Ectodermal cell (in vitro differentiated cells): ENCODE measurements around the gene MAN1A1.
"Not testable (repeated sequence)": the region's sequence is repeated elsewhere in the genome, so short reads cannot be mapped to it uniquely, and the experiment has no call there.

Source experiments
- H3K27ac ChIP-seq: 2 replicates; pipeline ENCODE4 v1.7.0; 2013; ENCODE audit warnings: mild to moderate bottlenecking, low read depth, low read length; ENCODE audit not compliant: insufficient read depth, poor library complexity, severe bottlenecking
- H3K27me3 ChIP-seq: 2 replicates; pipeline ENCODE4 v1.7.0; 2013; ENCODE audit warnings: mild to moderate bottlenecking, low read length; ENCODE audit not compliant: insufficient read depth, control insufficient read depth, poor library complexity, severe bottlenecking
- H3K36me3 ChIP-seq: one replicate; pipeline ENCODE4 v1.7.0; 2013; ENCODE audit warnings: low read length; ENCODE audit not compliant: control insufficient read depth, insufficient read depth
- H3K4me1 ChIP-seq: one replicate; pipeline ENCODE4 v1.7.0; 2013; ENCODE audit warnings: low read length; ENCODE audit not compliant: control insufficient read depth, insufficient read depth
- H3K4me3 ChIP-seq: 2 replicates; pipeline ENCODE4 v1.7.0; 2013; ENCODE audit warnings: low read depth, low read length, control low read depth; ENCODE audit not compliant: insufficient read depth
- H3K9me3 ChIP-seq: 2 replicates; pipeline ENCODE4 v1.7.0; 2013; ENCODE audit warnings: mild to moderate bottlenecking, low read length, moderate library complexity; ENCODE audit not compliant: control insufficient read depth
- WGBS, 2 experiments: methylation state at CpG; one replicate each; pipeline ENCODE4 v1.1.7; 2013; ENCODE audit warnings: missing lambda C conversion rate in 2 of 2; 5-methylcytosine and 5-hydroxymethylcytosine counted together

MAN1A1 gene

DNA sequence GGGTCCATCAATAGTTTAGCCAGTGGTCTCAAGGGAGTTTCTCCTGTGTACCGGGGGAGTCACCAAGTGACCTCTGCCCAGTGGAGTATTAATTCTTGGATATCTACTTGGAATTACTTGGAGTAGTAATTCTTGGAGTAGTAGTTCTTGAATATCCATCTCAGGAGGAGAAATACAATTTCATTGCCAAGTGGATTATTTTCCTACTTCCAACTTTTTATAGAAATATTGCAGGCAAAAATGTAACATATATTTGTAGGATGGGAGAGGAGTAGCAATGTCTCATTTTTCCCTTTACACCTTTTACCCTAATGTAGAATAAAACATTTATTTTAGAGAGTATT, 179.5 kb downstream of the MAN1A1 start:
- 88 to 97% methylated on average over 1 of the region's 1 CpG for WGBS, 2 experiments
- Histone ChIP-seq H3K4me1 (no peaks in the 10 kb centered on the region), H3K27ac (no peak overlapping the region), H3K9me3 (no peaks in the 10 kb centered on the region), H3K27me3 (no peaks in the 10 kb centered on the region), H3K4me3 (no peak overlapping the region), H3K36me3 (no peaks in the 10 kb centered on the region)

DNA sequence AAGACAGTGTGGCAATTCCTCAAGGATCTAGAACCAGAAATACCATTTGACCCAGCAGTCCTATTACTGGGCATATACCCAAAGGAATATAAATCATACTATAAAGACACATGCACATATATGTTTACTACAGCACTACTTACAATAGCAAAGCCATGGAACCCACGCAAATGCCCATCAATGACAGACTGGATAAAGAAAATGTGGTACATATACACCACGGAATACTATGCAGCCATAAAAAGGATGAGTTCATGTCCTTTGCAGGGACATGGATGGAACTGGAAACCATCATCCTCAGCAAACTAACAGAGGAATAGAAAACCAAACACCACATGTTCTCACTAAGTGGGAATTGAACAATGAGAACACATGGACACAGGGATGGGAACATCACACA, 180.2 kb downstream of the MAN1A1 start:
- not testable (repeated sequence) for H3K4me1 ChIP-seq, H3K27ac ChIP-seq, H3K4me3 ChIP-seq, H3K36me3 ChIP-seq, H3K27me3 ChIP-seq, H3K9me3 ChIP-seq
- WGBS, 2 experiments = 88 to 92% methylated on average over 2 of the region's 2 CpGs

DNA sequence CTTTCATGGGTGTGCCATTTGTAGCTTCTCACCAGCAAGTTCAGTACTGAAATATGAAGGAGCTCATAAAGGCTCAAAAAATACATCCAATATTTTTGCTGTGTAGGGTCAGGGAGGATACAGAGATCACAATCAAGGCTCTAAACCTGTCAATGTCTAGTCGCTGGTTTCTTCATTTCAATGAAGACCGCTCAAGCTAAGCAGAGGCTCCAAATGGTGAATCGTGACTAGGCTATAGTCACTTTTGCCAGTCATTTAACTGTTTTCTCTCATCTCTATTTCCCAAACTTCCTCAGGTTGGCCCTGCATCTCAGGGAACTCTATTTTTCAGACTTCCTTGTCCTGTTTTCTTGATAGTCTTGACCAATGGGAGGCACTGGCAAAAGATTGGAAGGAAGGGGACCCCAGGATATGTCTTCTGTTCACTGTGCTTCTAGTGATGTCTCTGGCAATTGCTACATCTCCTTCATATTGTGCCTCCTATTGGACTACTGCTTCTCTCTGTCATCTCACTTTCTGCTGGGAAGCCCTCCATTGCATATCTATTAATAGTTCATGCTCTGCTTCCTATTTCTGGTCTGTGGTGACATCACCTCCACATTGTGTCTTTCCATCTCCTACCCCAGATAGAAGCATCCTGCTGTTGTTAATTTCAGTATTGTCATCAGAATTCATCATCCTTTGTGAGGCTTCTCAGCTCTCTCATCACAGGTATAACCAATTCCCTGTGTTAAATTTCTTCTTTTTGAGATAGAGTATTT, 183.4 kb downstream of the MAN1A1 start:
- H3K9me3 ChIP-seq = no peaks in the 10 kb centered on the region
- WGBS, 2 experiments = 97% methylated on average over 3 of the region's 3 CpGs
- no peaks in the 10 kb centered on the region for H3K4me1 ChIP-seq

DNA sequence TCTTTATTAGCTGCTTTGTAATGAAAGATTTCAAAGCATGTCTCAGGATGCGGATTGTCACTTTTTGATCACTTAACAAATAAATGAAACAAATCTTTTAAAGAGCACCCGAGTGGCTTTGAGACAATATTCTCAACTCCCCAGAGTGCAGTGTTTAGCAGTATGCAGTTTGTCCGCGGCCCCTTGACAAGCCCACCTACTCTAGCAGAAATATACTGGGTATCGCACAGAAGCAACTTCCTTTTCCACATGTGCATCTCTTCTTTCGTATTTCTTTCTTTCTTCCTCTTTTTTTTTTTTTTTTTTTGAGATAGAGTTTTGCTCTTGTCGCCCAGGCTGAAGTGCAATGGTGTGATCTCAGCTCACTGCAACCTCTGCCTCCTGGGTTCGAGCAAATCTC, 186.6 kb downstream of the MAN1A1 start:
- no peaks in the 10 kb centered on the region for H3K4me1 ChIP-seq
- WGBS, 2 experiments = 88 to 96% methylated on average over 8 of the region's 8 CpGs
- no peaks in the 10 kb centered on the region for H3K36me3 ChIP-seq
- H3K27ac ChIP-seq = no peak overlapping the region
- no peaks in the 10 kb centered on the region for H3K9me3 ChIP-seq
- no peaks in the 10 kb centered on the region for H3K27me3 ChIP-seq
- H3K4me3 ChIP-seq = no peak overlapping the region

More for the DNA sequence above, 183.4 kb downstream of the MAN1A1 start:
- Histone ChIP-seq H3K27ac (no peak overlapping the region), H3K36me3 (no peaks in the 10 kb centered on the region), H3K27me3 (no peaks in the 10 kb centered on the region), H3K4me3 (no peak overlapping the region)

DNA sequence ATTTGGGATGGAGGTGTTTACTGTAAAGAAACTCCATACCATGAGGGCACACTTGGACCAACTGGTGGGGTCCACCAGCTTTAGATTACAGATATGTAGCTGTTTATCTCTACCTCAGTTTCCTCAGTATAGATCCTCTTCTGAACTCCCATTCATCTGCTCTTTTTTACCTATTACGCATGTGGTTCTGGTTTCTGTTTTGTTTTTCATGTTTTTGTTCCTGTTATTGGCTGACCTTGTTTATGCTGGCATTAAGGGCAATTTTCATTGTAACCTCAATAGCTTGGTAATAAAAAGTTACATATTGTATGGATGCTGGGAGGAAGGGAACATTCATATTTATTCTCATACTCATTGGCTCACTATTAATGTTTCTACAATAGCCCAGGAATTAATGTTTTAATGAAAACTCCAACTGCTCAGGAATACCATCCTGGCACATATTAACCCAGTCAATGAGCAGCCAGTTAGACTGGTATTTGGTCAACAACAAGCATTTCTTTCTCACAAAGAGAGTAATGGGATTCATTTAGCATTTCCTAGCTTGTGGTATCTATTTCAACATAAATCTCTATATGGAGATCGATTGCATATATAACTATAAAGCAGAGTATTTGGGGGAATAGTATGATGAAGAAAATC, 187.3 kb downstream of the MAN1A1 start:
- H3K36me3 ChIP-seq = no peaks in the 10 kb centered on the region
- H3K27me3 ChIP-seq = no peaks in the 10 kb centered on the region
- H3K4me1 ChIP-seq = no peaks in the 10 kb centered on the region
- 100% methylated on average over 1 of the region's 2 CpGs for WGBS, 2 experiments
- H3K9me3 ChIP-seq = no peaks in the 10 kb centered on the region
- H3K4me3 ChIP-seq = no peak overlapping the region
- H3K27ac ChIP-seq = no peak overlapping the region

DNA sequence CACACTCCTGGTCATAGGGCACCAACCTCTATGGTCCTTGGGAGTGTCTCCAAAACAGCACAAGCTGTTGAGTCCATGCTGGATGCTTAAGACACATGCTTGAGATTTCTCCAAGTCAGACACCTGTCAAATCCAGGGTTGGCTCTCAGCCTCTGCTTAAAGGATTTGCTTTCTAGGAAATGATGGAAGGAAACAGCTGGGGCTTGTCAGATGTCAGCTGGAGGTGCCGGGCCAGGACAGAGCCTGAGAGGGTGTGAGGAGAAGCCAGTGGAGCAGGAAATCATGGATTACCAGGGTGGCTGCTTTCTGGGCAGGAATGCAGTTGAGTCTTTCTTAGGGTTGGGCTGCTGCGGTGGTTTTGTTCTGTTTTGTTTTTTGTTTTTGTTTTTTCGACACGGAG, 188.1 kb downstream of the MAN1A1 start:
- Histone ChIP-seq H3K4me1 (no peaks in the 10 kb centered on the region), H3K4me3 (no peak overlapping the region), H3K27ac (no peak overlapping the region), H3K27me3 (no peaks in the 10 kb centered on the region), H3K36me3 (no peaks in the 10 kb centered on the region), H3K9me3 (no peaks in the 10 kb centered on the region)
- WGBS, 2 experiments = 92 to 95% methylated on average over 4 of the region's 4 CpGs

DNA sequence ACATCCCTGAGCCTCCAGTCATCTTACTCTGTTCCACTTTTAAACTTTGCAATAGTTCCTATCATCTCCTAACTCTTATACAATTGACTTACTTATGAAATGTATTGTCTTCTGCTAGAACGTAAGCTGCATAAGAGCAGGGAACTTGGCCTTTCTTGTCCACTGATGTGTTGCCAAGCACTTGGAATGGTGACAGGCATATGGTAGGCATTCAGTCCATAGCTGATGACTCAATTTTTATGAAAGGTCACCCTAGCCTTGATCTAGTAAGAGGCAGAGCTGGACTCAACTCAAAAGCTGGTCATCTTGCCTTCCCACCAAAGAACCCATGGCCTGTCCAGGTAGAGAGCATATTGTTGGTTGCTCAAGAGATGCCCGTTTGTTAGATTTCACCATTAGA, 188.7 kb downstream of the MAN1A1 start:
- WGBS, 2 experiments = 91 to 93% methylated on average over 2 of the region's 2 CpGs
- Histone ChIP-seq H3K9me3 (no peaks in the 10 kb centered on the region), H3K36me3 (no peaks in the 10 kb centered on the region), H3K4me1 (no peaks in the 10 kb centered on the region), H3K27me3 (no peaks in the 10 kb centered on the region), H3K4me3 (no peak overlapping the region), H3K27ac (no peak overlapping the region)

DNA sequence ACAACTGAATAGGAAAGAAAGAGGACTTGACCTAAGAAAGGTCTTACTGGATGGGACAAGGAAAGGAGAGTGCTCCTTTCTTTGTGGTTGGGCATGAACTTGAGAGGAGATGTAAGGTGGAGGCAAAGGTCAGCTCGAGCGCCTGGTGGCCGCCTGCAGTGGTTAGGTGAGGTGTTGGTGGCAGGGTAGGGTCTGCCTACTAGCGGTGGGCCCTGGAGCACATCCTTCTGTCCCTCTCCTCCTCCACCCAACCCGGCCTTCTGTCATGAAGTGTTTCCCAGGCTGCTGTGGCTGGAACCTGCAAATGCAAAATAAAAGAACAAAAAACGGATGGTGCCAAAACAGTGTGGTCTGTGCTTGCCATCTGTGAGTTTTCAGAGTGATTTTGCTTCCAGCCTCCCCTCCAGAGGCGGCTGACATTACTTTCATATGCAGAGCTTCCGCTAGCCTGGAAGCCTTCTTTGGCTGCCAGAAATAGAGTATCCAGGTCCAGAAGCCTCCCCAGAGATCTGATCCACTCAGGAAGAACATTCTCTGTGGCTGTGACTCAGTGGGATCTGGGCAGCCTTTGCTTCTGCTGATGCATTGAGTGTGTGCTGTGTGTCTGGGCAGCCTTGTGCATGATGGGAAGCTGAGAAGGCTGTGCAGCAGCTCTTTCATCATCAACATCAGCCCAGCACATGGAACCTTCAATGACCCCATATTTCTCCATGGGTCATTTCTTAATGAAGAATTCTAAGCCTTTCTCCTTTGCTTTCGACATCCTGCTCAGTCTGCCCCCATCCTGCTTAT, 191.3 kb downstream of the MAN1A1 start:
- H3K36me3 ChIP-seq = no peaks in the 10 kb centered on the region
- WGBS, 2 experiments = 92% methylated on average over 8 to 9 of the region's 9 CpGs
- no peaks in the 10 kb centered on the region for H3K27me3 ChIP-seq
- H3K4me1 ChIP-seq = no peaks in the 10 kb centered on the region
- H3K27ac ChIP-seq = no peak overlapping the region
- no peak overlapping the region for H3K4me3 ChIP-seq
- no peaks in the 10 kb centered on the region for H3K9me3 ChIP-seq

DNA sequence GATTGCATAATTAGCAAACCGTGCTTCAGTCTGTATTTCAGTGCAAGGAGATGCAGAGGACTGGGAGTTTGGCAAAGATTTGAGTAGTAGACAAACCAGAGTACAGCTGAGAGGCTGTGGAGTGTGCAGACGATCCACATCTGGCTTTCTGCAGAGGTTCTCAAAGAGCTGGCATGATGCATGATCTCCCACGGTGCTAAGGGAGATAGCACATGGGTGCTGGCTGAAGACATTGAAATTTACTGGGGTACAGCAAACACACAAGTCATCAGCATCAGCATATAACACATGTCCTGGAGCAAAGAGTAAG, 192.1 kb downstream of the MAN1A1 start:
- no peak overlapping the region for H3K4me3 ChIP-seq
- no peaks in the 10 kb centered on the region for H3K27me3 ChIP-seq
- 91 to 96% methylated on average over 3 of the region's 3 CpGs for WGBS, 2 experiments

DNA sequence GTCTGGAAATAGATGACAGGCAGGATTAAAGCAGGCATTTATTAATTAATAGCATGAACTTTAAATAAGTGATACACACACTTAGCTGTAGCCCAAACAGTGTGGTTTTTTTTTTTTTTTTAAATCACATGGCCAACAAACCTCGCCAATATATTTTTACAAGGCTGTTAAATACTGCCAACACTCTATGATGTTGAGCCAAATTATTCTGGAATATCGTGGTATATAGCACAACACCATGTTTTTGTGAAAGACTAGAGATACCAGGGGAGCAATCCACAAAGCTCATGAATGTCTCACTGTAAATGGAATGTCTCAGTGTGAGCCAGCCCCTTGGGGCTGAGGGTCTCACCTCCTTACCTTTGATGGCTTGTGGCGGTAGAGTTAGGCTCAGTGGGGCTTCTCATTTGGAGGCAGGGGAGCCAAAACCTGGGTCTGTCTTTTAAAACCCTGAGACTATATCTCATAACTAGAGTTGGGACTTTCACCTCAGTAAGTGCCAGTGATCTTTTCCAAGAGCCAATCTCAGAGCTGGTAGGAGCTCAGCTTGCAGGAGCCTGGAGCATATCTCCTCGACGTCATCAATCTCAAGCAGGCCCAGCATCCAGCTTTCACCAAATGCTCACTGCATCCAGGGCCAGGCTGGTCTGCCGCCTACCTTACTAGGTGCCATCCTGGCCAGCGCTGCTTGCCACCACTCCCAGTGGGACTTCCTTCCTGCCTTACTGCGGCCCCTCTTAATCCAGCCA, 192.6 kb downstream of the MAN1A1 start:
- WGBS, 2 experiments = 95 to 98% methylated on average over 8 of the region's 8 CpGs
- no peak overlapping the region for H3K27ac ChIP-seq
- H3K27me3 ChIP-seq = no peaks in the 10 kb centered on the region
- no peak overlapping the region for H3K4me3 ChIP-seq
- H3K36me3 ChIP-seq = no peaks in the 10 kb centered on the region
- no peaks in the 10 kb centered on the region for H3K4me1 ChIP-seq
- H3K9me3 ChIP-seq = no peaks in the 10 kb centered on the region

More for the DNA sequence above, 192.1 kb downstream of the MAN1A1 start:
- no peaks in the 10 kb centered on the region for H3K9me3 ChIP-seq
- no peak overlapping the region for H3K27ac ChIP-seq
- H3K4me1 ChIP-seq = no peaks in the 10 kb centered on the region
- H3K36me3 ChIP-seq = no peaks in the 10 kb centered on the region
